AG04450 (cell line): ENCODE measurements around the gene CHIT1. TPM values are rescaled to one million over a fixed set of nuclear protein-coding genes. Genes with fewer than 3 reads are reported as not detected.

Experiments used
- CTCF ChIA-PET: fragments of 300-600, 350-600 bp; formaldehyde crosslinking; extraction: SDS; loops from one replicate; lab custom pipeline; 2022; ENCODE audit warnings: antibody characterized with exemption, inconsistent platforms; lab: Charles Lee
- POLR2A ChIA-PET: fragments of 350-600 bp; formaldehyde crosslinking; extraction: SDS; loops from one replicate; lab custom pipeline; 2021; ENCODE audit warnings: antibody characterized with exemption, inconsistent platforms; lab: Yijun Ruan, JAX
- DNase-seq: peaks from one replicate; pipeline ENCODE4 v3.0.0-alpha.2; 2011; ENCODE audit warnings: low read depth, low spot score
- H3K27ac ChIP-seq: one replicate; pipeline ENCODE4 v1.5.1; 2012; ENCODE audit warnings: low read depth, low read length, control low read depth
- H3K27me3 ChIP-seq: one replicate; pipeline ENCODE4 v1.6.0; 2012; ENCODE audit warnings: low read length; ENCODE audit not compliant: control insufficient read depth, insufficient read depth
- H3K4me3 ChIP-seq: 2 replicates; pipeline ENCODE4 v1.5.1; 2011; ENCODE audit warnings: mild to moderate bottlenecking, low read depth, low read length, control low read depth
- H3K9me3 ChIP-seq: 2 replicates; pipeline ENCODE4 v1.5.1; 2012; ENCODE audit warnings: low read length; ENCODE audit not compliant: control insufficient read depth, insufficient read depth
- polyA plus RNA-seq: library from polyadenylated mRNA; depleted of rRNA; stranded (reverse); fragments of >200 nt; gene quantifications from 2 replicates; pipeline ENCODE4 v1.2.3, GENCODE V29; 2011
- TF ChIP-seq, protein P1 (sequence below): IDR thresholded peaks from 2 replicates; pipeline ENCODE4 v1.5.1; 2011; ENCODE audit warnings: low read depth, low read length, control low read depth, inconsistent platforms

The CHIT1 gene
- polyA plus RNA-seq, 1 experiment, result not detected

- TF ChIP-seq, protein P1, sequence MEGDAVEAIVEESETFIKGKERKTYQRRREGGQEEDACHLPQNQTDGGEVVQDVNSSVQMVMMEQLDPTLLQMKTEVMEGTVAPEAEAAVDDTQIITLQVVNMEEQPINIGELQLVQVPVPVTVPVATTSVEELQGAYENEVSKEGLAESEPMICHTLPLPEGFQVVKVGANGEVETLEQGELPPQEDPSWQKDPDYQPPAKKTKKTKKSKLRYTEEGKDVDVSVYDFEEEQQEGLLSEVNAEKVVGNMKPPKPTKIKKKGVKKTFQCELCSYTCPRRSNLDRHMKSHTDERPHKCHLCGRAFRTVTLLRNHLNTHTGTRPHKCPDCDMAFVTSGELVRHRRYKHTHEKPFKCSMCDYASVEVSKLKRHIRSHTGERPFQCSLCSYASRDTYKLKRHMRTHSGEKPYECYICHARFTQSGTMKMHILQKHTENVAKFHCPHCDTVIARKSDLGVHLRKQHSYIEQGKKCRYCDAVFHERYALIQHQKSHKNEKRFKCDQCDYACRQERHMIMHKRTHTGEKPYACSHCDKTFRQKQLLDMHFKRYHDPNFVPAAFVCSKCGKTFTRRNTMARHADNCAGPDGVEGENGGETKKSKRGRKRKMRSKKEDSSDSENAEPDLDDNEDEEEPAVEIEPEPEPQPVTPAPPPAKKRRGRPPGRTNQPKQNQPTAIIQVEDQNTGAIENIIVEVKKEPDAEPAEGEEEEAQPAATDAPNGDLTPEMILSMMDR, result no peak
- ChIA-PET CTCF (interaction anchor here (0.9 to 1.5 kb wide), 3 partner anchors 92 to 171 kb away, joined by 3 to 7 read pairs (median 4); no protein-coding TSS in a partner anchor), POLR2A (no interaction called here)
- H3K27ac ChIP-seq, result no peak overlapping the region
- peaks cover 7% of the 10 kb centered on the region for H3K27me3 ChIP-seq
- H3K4me3 ChIP-seq, result no peak overlapping the region
- DNase-seq, result no peak
- H3K9me3 ChIP-seq, result no peaks in the 10 kb centered on the region
Measured at GRCh38 chr1:203210350-203210749, 19.1 kb downstream of the CHIT1 start.

- no peak for DNase-seq
- Histone ChIP-seq H3K27me3 (peaks cover 7% of the 10 kb centered on the region), H3K27ac (no peak overlapping the region), H3K4me3 (no peak overlapping the region), H3K9me3 (no peaks in the 10 kb centered on the region)
- TF ChIP-seq, protein P1, result no peak
- POLR2A ChIA-PET, result no interaction called here
- CTCF ChIA-PET, result interaction anchor here (0.7 to 1.3 kb wide), 2 partner anchors 61 to 90 kb away, joined by 3 to 5 read pairs; no protein-coding TSS in a partner anchor
Measured at GRCh38 chr1:203208181-203208580, 21.3 kb downstream of the CHIT1 start.

DNA sequence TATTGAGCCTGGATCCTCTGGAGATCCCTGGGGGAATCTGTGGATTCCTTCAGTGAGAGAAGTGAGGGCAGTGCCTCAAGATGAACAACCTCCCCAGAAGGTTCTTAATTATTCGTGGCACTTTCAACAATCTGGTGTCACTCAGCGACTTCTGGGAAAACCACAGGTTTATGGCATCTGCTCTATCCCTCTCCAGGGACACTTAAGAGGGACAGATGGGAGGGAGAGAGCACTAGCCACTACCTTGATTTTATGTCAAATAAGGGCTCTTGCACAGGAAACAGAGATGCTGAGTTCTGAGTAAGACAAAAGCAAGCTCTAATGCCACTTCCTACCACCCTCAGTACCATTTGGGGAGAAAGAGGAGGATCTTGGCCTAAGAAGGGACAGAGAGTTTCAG is 21.7 kb downstream of the CHIT1 start:
- Histone ChIP-seq H3K9me3 (no peaks in the 10 kb centered on the region), H3K27ac (no peak overlapping the region), H3K27me3 (peaks cover 7% of the 10 kb centered on the region), H3K4me3 (no peak overlapping the region)
- TF ChIP-seq, protein P1, result no peak
- CTCF ChIA-PET, result interaction anchor here (0.7 to 6.1 kb wide), 4 partner anchors 8 to 169 kb away, joined by 3 to 32 read pairs (median 6); no protein-coding TSS in a partner anchor
- POLR2A ChIA-PET, result no interaction called here
- DNase-seq, result no peak

DNA sequence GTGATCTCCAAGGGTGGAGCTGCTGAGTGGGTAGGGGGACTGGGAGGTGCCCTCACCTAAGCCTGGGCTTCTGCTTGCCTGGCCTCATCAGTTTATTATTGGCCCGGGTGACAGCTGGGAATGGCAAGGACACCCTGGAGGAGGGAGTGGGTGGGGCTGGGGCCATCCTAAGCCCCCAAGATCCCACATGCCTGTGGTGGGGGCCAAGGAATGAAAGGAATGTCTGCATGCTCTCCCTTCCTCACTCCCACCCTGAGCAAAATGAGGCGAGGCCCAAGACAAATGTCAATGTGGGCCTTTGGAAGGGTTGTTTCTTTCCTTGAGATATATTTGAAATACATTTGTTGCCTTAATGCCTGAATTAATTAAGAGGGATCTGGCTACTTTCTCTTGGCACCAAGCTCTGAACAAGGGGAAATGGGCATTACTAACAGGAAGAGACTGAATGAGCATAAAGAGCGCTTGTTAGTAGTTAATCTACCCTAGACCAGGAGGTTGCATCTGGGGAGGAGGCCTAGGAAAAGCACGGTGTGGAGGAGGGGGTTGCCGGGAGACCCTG is 23.3 kb downstream of the CHIT1 start:
- H3K9me3 ChIP-seq, result peaks cover 3% of the 10 kb centered on the region; the same call in 1 of the 2 replicates
- POLR2A ChIA-PET, result no interaction called here
- DNase-seq, result no peak
- TF ChIP-seq, protein P1, result no peak
- no peak overlapping the region for H3K27ac ChIP-seq
- CTCF ChIA-PET, result interaction anchor here (1.0 to 6.1 kb wide), 5 partner anchors 10 to 167 kb away, joined by 3 to 32 read pairs (median 3); no protein-coding TSS in a partner anchor
- H3K4me3 ChIP-seq, result no peak overlapping the region
- peaks cover 4% of the 10 kb centered on the region for H3K27me3 ChIP-seq

GRCh38 chr1:203204756-203205155 is 24.7 kb downstream of the CHIT1 start:
- Histone ChIP-seq H3K27ac (no peak overlapping the region), H3K9me3 (peaks cover 3% of the 10 kb centered on the region; the same call in 1 of the 2 replicates), H3K4me3 (no peak overlapping the region), H3K27me3 (peaks cover 4% of the 10 kb centered on the region)
- ChIA-PET POLR2A (no interaction called here), CTCF (interaction anchor here (0.7 to 6.1 kb wide), 2 partner anchors 11 to 87 kb away, joined by 3 to 32 read pairs; no protein-coding TSS in a partner anchor)
- TF ChIP-seq, protein P1, result no peak
- no peak for DNase-seq
